ENCODE measurements around the gene HRAS. TPM values are rescaled to one million over a fixed set of nuclear protein-coding genes. Genes with fewer than 3 reads are reported as not detected.

HRAS gene
- total RNA-seq, 1 experiment from 2014 or later = 175 TPM

DNA sequence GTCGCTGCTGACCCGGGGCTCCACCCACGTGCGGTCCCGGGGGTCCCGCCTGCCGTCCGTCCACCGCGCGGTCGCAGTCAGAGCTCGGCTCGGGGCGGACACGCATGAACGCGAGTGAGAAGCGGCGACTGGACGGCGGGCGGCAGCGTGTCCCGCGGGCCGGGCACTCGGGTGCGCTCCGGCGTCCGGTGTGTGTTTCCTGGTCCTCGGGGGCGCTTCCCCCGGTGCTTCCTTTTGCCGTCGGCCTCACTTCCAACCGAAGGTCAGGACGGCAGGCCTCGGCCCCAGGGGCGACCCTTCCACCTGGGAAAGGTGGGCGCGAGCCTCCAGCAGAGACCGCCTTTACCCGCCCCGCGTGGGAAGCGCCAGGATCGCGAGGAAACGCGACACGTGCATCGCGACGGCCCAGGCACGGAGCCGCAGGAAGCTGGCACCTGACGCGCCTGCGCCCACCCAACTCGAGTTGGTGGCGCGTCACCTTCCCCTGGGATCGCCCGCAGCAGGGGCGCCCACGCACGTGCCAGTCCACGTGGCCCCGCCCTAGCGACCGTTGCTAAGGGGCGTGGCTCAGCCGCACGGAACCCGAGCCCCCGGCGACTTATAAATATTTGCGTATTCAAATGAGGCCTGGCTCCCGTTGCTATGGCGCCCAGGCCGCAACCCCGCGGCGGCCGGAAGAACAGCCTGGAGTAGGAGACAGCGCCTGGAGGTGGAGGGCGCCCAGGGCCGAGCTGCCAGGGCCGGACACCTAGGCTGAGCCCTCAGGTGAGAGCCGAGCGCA lies 1.7 kb upstream of the HRAS start, which contains the start of gene LRRC56:
LRRC56 (plus strand) TSS at position 687 of the 781 bp plus-strand sequence. CDS start 3,158 bp downstream, outside the sequence.
- H3K27ac ChIP-seq (ENCODE audit: low read length) = peak within 1 kb of the TSS; percentile 79
- in situ Hi-C loops (cut with HindIII; ENCODE audit: low pct_unique_long_range_greater_than_20kb, low sequenced_read_pairs) (no loop called here), intact Hi-C loops (cut with micrococcal nuclease; ENCODE audit: unreplicated experiment) (no loop called here)
- ATAC-seq (peak; percentile 49), DNase-seq (ENCODE audit: low read depth, low spot score) (peak; percentile 47)
- H3K36me3 ChIP-seq (ENCODE audit: control insufficient read depth, insufficient read depth, low read length) = peaks cover 3% of the 10 kb centered on the region; the same call in 1 of the 2 replicates
- ChIA-PET CTCF (interaction anchor here (0.6 to 0.7 kb wide), 2 partner anchors 140 to 1845 kb away, joined by 3 to 4 read pairs; no protein-coding TSS in a partner anchor), POLR2A (no interaction called here)
- H3K4me3 ChIP-seq (ENCODE audit: low read depth in 2 of 2, low read length in 2 of 2) = peak within 1 kb of the TSS; percentile 69 to 84
- H3K27me3 ChIP-seq (ENCODE audit: control insufficient read depth, insufficient read depth, low read length) = no peaks in the 10 kb centered on the region
- no TSS peak for BruUV-seq (replicated peaks)
- H3K9me3 ChIP-seq (ENCODE audit: control insufficient read depth, insufficient read depth, low read depth, low read length) = no peaks in the 10 kb centered on the region
- peaks cover 31% of the 10 kb centered on the region for H3K4me1 ChIP-seq (ENCODE audit: control insufficient read depth, insufficient read depth, low read length)
- TF ChIP-seq SIN3A (IDR thresholded peaks at IDR 0.05; ENCODE audit: borderline replicate concordance, insufficient read depth, low read depth, low read length) (peak; percentile 63; the same call in 1 of the 2 replicates), TCF7L2 (IDR thresholded peaks at IDR 0.05; ENCODE audit: low read depth, low read length) (no peak)

- intact Hi-C loops (cut with micrococcal nuclease; ENCODE audit: unreplicated experiment) (no loop called here), in situ Hi-C loops (cut with HindIII; ENCODE audit: low pct_unique_long_range_greater_than_20kb, low sequenced_read_pairs) (no loop called here)
- BruUV-seq (replicated peaks) = no TSS peak
- DNase-seq (ENCODE audit: low read depth, low spot score) = no peak
- peak overlapping the region; percentile 69 to 90 for H3K4me3 ChIP-seq (ENCODE audit: low read depth in 2 of 2, low read length in 2 of 2)
- peak; percentile 12 for ATAC-seq
- TF ChIP-seq, protein P1, sequence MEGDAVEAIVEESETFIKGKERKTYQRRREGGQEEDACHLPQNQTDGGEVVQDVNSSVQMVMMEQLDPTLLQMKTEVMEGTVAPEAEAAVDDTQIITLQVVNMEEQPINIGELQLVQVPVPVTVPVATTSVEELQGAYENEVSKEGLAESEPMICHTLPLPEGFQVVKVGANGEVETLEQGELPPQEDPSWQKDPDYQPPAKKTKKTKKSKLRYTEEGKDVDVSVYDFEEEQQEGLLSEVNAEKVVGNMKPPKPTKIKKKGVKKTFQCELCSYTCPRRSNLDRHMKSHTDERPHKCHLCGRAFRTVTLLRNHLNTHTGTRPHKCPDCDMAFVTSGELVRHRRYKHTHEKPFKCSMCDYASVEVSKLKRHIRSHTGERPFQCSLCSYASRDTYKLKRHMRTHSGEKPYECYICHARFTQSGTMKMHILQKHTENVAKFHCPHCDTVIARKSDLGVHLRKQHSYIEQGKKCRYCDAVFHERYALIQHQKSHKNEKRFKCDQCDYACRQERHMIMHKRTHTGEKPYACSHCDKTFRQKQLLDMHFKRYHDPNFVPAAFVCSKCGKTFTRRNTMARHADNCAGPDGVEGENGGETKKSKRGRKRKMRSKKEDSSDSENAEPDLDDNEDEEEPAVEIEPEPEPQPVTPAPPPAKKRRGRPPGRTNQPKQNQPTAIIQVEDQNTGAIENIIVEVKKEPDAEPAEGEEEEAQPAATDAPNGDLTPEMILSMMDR (IDR thresholded peaks at IDR 0.05) = no peak
- TF ChIP-seq TCF7L2 (IDR thresholded peaks at IDR 0.05; ENCODE audit: low read depth, low read length) = no peak
- TF ChIP-seq REST (IDR thresholded peaks at IDR 0.05; ENCODE audit: insufficient read depth in 1 of 2, low read depth in 2 of 2, low read length in 1 of 2) = no peak
- TF ChIP-seq POLR2AphosphoS5 (IDR thresholded peaks at IDR 0.05; ENCODE audit: low read depth, low read length) = no peak
- TF ChIP-seq SIN3A (IDR thresholded peaks at IDR 0.05; ENCODE audit: borderline replicate concordance, insufficient read depth, low read depth, low read length) = no peak
- H3K4me1 ChIP-seq (ENCODE audit: control insufficient read depth, insufficient read depth, low read length) = peaks cover 34% of the 10 kb centered on the region
- no peaks in the 10 kb centered on the region for H3K27me3 ChIP-seq (ENCODE audit: control insufficient read depth, insufficient read depth, low read length)
- CTCF ChIA-PET = no interaction called here
- H3K9me3 ChIP-seq (ENCODE audit: control insufficient read depth, insufficient read depth, low read depth, low read length) = no peaks in the 10 kb centered on the region
- no peak overlapping the region for H3K27ac ChIP-seq (ENCODE audit: low read length)
- peaks cover 3% of the 10 kb centered on the region; the same call in 1 of the 2 replicates for H3K36me3 ChIP-seq (ENCODE audit: control insufficient read depth, insufficient read depth, low read length)
- POLR2A ChIA-PET = interaction anchor here (1.0 kb wide), 1 partner anchor 16 kb away, joined by 3 read pairs; no protein-coding TSS in a partner anchor
These were observed 212 bp downstream of the HRAS start for GRCh38 chr11:535210-535518.

Data from Panc1 (cell line).